GM18520 (cell line): ENCODE results near the gene ACKR3.

Experiments used
- ATAC-seq: cut with Tn5 transposase; IDR thresholded peaks from one replicate; pipeline ENCODE4 v1.9.1; 2021; ENCODE audit not compliant: unreplicated experiment

The ACKR3 gene

DNA sequence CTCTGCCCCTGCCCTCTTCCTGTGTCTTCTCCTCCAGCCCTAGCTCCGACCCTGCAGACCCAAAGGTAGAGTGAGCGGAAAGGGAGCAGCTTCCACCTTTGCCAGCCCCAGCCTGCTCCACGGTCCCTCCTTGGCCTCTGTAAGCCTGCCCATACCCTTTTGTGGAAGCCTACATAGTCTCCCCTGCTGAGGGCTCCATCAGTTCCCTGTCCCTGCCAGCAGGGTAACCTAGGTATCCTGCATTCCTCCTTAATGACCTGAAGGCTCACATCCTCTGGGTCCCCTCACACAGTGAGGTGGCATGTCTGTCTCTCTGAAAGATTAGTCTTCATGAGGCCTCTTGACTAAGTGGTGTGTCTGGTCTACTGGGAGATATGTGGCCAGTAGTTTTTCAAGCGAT is 20.5 kb upstream of the ACKR3 start:
- no peak for ATAC-seq

GRCh38 chr2:236550290-236550689 is 19.3 kb upstream of the ACKR3 start:
- no peak for ATAC-seq

DNA sequence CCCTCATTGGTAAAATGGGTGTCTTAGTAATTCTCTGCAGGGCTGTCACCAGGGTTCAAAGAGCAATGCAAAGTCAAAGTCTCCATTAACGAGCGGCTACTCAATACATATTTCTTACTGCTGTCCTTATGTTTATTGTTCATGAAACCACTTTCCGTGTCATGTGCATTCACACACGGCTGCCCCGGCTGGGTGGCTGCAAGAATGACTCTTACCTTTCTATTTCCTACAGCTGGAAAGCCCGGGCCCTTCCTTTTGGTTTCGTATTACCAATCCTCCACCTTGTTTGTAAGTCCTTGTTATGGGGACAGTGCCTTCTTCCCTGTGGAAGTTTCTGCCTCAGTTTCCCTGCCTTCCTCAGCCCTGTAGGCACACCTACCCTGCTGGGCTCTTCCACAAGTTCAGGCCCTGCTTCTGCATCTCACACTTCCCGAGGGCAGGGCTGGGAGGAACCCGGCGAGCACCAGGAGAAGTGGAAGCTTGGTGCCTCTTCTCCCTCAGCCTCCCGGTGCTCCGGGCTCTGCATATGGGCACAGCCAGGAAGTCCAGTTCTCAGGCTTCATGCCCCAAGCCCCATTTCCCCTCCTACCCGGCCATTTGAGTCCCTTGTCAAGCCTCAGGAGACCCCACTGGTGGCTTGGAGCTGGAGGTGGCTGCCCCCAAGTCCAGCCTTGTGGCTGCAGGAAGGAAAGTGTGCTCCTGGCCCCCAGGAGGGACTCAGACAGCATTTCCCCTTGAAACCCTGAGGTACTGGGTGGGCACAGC is 18.7 kb upstream of the ACKR3 start:
- no peak for ATAC-seq

DNA sequence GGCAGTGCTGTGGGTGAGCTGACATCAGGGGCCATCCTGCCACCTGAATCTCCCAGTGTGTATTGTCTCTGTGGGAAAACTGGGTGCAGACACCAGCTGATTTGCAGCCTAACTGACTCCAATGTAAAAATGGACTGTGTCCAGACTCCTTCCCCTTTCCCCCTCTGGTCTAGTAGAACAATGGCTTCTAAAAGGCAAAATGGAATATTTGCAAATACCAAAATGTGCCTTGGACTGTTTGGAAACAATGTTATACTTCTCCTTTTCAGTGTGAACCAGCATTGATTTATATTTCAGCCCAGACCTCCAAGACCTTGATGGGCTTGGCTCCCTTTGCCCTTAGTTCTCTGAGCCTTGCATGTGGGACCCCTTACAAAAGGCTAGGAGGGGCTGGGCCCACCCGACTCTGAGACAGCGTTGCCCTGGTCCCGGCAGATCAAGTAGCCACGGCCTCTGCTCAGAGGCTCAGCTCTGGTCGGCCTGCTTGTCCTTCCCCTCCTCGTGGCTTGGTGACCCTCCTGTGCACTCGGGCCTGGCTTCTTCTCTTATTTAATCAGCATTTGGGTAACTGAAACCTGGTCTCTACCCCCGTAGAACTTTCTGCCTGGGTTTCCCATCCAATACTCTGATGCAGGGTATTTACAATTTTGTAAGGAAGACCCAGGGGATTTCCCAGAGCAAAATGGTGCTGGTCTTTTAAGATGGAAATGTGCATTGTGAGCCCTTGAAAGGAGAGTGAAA is 18.0 kb upstream of the ACKR3 start:
- ATAC-seq, result no peak

DNA sequence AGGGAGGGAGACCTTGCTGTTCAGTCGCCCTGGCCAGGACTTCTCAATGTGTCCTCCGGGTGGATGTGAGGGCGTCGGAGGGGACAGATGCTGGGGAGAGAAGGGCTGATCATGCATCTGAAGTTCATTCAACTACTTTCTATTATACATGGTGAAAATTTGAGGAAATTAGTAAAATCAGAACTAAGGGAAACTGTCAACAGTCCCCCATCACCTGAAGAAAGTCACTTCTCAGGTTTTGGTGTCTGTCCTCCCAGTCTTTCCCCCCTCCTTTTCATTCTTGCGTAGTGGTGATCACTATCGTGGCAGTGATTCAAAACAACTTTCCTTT is 17.4 kb upstream of the ACKR3 start:
- no peak for ATAC-seq

- no peak for ATAC-seq
These were observed 16.9 kb upstream of the ACKR3 start for GRCh38 chr2:236552581-236553363.

DNA sequence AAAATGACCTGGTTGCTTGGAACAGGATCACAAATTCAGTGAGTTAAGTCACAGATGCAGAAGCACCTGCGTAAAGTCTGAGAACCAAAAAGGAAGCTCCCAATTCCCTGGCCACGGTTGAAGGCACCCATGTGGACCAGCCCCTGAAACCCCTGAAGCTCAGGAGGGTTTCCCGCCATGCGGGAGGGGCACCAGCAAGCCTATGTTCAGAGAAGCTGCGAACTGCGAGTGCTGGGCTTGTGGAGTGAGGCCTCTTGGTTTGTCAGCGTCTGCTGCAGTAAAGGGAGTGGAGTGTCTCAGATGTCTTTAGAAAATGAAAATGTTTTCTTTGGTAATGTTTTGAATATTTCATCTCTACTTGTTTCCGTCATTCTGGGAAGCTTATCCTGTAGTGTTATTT is 16.1 kb upstream of the ACKR3 start:
- ATAC-seq, result no peak

DNA sequence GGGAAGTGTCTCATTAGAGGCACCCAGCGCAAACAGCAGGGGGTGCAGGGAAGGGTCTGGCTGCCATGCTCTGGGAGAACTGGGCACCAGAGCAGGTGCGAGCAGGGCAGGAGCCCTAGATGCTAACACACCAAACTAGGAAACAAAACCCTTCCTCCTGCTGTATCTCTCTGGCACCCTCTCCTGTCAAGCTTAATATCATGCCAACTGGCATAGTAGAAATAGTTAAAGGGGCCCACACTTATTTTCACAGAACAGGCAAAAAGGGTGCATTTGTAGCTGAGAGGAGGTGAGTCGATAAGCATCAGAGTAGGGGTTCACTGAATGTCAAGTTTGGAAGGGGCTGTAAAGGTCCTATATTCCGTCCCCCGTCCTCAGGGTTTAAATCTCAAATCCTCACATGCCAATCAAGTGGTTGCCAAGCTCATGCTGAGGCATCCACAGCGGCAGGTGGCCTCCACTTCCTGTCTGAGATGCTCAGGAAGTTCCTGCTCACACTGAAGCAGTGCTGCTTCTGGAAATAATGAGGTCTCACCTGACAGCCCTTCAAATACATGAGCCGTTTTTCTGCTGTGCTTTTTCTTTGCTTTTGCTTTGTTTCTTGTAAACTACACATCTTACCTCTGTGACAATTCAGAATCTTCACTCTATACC is 14.9 kb upstream of the ACKR3 start:
- ATAC-seq, result no peak

- no peak for ATAC-seq
These were observed 14.1 kb upstream of the ACKR3 start for GRCh38 chr2:236555481-236555880.

GRCh38 chr2:236557306-236558030 is 12.2 kb upstream of the ACKR3 start:
- no peak for ATAC-seq

GRCh38 chr2:236558036-236558435 is 11.6 kb upstream of the ACKR3 start:
- no peak for ATAC-seq

- no peak for ATAC-seq
These were observed 10.3 kb upstream of the ACKR3 start for GRCh38 chr2:236558993-236559978.

- ATAC-seq, result no peak
These were observed 7.8 kb upstream of the ACKR3 start for GRCh38 chr2:236561874-236562273.

GRCh38 chr2:236562434-236562833 is 7.2 kb upstream of the ACKR3 start:
- ATAC-seq, result no peak

GRCh38 chr2:236563953-236564352 is 5.7 kb upstream of the ACKR3 start:
- no peak for ATAC-seq

DNA sequence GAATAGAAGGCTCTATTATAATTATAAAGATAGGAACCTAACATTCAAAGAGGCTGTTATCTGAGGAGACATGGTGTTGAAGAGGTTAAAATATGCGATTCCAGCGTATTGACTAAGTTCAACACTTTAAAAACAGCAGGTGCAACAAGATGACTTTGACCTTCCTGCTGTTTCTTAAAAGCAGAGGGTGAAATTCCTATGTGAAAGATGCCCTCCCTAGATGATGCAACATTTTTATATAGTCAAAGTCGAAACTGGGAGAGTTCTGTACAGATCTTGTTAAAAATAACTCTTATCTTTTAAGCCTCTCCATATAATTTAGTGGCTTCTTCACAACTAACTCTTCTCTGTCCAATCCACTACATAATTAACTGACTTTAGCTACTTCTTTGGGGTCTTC is 4.4 kb upstream of the ACKR3 start:
- no peak for ATAC-seq

DNA sequence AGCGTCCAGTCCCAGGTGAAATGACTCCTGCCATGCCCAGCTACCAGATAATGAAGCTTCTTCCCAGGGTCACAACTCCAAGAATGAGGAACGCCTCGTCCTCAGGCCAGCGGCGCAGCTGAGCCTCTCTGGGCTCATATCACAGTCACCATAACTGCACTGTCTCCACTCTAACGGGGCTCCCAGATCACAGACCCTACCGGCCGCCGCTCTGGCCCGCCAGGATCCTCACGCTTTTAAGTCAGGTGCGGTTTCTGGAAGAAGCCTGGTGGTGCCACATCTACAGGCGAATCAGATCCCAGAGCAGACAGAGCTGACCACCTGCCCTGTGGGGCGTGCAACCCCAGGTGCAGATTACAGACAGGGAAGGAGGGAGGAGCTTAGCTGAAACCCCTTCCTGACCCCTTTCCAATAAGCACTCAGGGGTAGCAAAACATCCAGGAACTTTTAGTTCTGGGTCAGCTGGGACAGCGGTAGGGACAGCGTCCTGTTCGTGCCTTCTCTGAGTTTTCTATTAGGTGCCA is 3.7 kb upstream of the ACKR3 start:
- ATAC-seq, result no peak

DNA sequence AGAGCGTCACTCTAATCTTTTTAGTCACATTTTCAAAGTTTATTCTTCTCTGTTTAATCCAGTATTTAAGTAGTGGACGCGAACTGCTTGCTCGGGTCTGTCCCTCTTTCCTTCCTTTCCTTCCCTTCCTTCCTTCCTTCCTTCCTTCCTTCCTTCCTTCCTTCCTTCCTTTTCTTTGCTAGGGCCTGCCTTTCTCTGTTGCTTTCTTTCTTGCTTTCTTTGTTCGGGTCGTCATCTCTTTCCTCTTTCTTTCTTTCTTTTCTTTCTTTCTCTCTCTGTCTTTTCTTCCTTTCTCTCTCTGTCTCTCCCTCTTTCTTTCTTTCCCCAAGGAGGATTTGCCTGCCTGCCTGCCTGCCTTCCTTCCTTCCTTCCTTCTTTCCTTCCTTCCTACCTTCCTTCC is 3.0 kb upstream of the ACKR3 start:
- ATAC-seq, result no peak
